Measurements from ENCODE around the gene PLXNA4.

PLXNA4 gene

GRCh38 chr7:132551886-132552285 lies 24.4 kb downstream of the PLXNA4 start:
- no peak for TF ChIP-seq CTCF (IDR thresholded peaks at IDR 0.05; ENCODE audit: borderline replicate concordance, control extremely low read depth, extremely low read depth, insufficient read depth, missing control alignments)
- in situ Hi-C loops (cut with MboI; ENCODE audit: low sequenced_read_pairs, unreplicated experiment), result no loop called here
- no peak for DNase-seq (ENCODE audit: low spot score)

DNA sequence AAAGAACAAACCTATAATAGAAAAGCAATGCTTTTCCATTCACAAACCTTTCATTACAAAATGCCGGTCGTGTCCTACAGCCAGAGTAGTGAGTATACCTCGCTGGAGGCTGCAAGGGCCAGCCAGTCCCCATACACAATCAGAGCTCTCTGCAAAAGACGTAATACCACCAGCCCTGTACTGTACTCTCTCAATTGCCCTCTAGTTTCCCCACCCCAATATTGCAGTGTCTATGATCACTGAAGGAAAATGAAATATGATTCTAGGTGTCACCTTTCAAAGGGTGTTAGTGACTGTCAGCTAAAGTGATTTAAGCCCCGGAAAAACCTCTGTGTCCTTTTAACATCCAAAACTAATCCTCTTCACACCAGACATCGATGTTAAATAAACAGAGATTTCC lies 24.8 kb downstream of the PLXNA4 start:
- DNase-seq (ENCODE audit: low spot score), result no peak
- no peak for TF ChIP-seq CTCF (IDR thresholded peaks at IDR 0.05; ENCODE audit: borderline replicate concordance, control extremely low read depth, extremely low read depth, insufficient read depth, missing control alignments)
- in situ Hi-C loops (cut with MboI; ENCODE audit: low sequenced_read_pairs, unreplicated experiment), result no loop called here

- TF ChIP-seq CTCF (IDR thresholded peaks at IDR 0.05; ENCODE audit: borderline replicate concordance, control extremely low read depth, extremely low read depth, insufficient read depth, missing control alignments), result no peak
- DNase-seq (ENCODE audit: low spot score), result no peak
- in situ Hi-C loops (cut with MboI; ENCODE audit: low sequenced_read_pairs, unreplicated experiment), result no loop called here
These were observed 27.7 kb downstream of the PLXNA4 start for GRCh38 chr7:132548489-132549078.

GRCh38 chr7:132547821-132548220 lies 28.4 kb downstream of the PLXNA4 start:
- in situ Hi-C loops (cut with MboI; ENCODE audit: low sequenced_read_pairs, unreplicated experiment), result no loop called here
- no peak for DNase-seq (ENCODE audit: low spot score)
- no peak for TF ChIP-seq CTCF (IDR thresholded peaks at IDR 0.05; ENCODE audit: borderline replicate concordance, control extremely low read depth, extremely low read depth, insufficient read depth, missing control alignments)

DNA sequence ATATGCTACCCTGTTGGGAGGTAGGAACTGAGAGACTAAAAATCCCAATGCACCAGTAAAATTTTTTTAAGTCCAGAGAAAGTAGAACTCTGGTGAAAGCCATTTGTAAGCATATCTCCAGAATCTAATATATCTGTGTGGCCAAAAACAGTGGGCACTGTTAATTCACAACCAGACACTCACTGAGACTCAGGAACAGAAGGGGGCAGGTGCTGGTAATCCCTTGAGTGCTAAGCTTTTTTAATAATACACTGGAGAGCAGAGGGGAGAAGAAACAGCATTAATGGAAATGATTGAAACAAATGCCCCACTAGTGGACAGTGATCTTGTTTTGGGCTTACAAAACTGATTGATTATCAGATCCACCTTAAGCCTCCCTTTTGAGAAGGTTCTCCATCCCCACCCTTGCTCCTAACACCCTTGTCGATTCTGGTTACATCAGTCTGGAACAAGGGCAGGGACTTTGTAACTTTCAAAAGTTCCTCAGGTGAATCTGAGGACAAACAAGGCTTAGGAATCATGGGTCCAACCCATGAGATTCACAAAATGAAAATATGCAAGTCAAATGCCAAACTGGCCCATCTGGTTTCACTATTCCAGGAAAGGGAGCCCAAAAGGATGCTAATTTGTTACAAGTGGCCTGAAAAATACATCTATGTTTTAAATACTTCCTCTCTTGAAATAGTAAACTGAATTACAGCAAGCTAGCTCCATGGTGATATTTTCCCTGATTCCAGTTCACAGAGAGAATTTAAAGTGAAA lies 29.7 kb downstream of the PLXNA4 start:
- TF ChIP-seq CTCF (IDR thresholded peaks at IDR 0.05; ENCODE audit: borderline replicate concordance, control extremely low read depth, extremely low read depth, insufficient read depth, missing control alignments), result no peak
- in situ Hi-C loops (cut with MboI; ENCODE audit: low sequenced_read_pairs, unreplicated experiment), result no loop called here
- no peak for DNase-seq (ENCODE audit: low spot score)

DNA sequence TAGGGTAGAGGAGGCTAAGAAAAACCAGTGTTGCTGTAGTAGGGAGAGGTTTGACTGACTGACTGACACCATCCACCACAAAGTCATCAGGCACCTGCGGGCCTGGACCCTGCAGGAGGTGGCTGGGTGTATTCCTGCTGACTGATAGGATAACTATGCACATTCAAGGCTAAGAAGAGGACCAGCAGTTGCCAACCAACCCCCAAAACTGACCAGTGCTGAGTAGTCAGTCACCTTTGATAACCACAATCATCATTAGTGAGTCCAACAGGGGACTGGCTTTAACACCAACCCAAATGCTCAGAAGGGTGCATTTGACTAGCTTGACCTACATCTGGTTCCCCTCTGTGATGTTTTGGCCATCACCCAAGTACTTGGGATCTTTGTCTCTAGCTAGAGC lies 30.5 kb downstream of the PLXNA4 start:
- no peak for DNase-seq (ENCODE audit: low spot score)
- no peak for TF ChIP-seq CTCF (IDR thresholded peaks at IDR 0.05; ENCODE audit: borderline replicate concordance, control extremely low read depth, extremely low read depth, insufficient read depth, missing control alignments)
- in situ Hi-C loops (cut with MboI; ENCODE audit: low sequenced_read_pairs, unreplicated experiment), result no loop called here

Data from GM13976 (cell line).